NAMALWA (cell line): ENCODE data around the gene STK38.

ENCODE experiments used
- DNase-seq: peaks from one replicate; pipeline ENCODE4 v3.0.0-alpha.2; 2015; ENCODE audit warnings: low spot score

The STK38 gene

DNA sequence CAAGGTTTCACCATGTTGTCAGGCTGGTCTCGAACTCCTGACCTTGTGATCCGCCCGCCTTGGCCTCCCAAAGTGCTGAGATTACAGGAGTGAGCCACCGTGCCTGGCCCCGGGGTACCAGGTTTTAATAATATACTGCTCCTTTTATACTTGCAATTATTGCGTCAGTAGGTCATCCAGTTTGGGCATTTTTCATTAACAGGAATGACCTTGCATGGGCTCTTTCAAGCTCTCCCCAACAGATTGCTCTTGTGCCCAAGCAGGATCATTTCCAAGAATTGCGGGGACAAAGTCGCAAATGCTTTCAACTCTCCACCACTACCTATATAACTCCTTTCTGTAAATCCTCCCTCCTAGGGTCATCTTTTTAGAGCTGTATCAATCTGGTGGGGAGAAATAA lies 23.8 kb downstream of the STK38 start:
- no peak for DNase-seq

DNA sequence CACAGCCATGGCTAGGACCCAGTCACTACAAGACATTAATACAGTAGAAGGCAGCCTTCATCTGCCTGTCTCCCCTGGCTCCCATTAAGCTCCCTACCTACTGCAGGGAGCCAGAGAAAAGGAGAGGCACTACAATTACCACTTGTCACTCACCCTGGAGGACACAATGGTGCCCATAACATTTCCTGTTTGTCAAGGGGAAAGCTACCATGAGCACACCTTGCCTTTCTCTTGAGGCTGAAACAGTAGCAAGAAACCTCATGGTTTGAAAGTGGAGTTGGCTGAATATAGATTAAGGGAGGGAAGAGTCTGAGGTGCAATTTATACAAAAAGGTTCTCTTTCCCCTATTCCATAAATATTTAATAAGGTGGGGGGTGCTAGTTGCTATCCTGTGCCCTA lies 27.9 kb downstream of the STK38 start:
- no peak for DNase-seq

DNA sequence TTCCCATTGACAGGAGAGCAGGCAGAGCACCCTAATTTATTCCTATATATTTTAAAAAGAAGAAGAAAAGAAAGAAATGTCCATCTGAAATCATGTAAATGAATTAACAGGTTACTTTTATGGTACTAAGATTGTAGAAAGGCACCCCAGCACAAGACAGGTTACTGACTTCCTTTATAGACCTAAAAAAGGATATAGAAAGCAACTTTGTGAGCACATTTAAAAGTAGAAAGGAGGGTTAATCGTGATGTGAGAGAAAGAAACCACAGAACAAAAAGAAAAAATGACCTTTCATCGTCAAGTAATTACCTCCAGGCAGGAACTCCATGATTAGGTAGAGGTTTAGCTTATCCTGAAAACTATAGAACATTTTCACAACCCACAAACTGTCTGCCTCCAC lies 29.9 kb downstream of the STK38 start:
- DNase-seq: no peak

DNA sequence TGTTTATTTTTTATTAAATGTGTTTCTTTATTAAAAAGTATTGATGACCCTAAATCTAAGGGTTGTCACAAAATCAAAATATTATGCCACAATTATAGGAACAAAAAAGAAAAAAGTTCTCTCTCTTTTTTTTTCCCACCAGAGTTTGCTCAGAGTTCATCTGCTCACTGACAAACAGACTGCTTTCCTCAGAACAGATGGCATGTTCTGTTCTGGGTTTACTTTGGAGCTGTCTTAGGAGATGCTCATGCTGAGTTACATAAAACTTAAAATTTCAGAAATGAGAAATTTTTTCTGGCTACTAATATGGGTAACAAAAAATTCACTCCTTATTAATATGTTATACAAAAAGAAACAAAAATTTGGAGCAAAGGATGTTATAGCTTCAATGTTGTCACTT lies 30.3 kb downstream of the STK38 start:
- DNase-seq: no peak

DNA sequence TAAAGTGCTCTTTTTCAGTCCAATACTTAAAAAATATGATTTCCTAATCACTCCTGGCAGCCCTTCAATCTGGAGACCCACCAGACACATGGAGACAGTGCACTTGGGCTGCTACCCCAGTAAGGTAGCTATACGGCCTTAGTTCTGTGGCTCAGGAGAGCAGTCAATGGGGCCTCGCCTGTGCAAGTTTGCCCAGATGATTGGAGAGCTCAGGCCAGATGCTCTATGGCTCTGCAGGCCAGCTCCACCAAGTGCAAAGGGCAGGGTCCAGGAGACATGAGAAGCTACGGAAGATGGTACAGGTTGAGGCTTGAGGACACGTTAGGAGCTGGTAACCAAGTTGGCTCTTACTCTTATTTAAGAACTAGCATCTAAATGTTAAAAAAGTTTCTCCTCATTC lies 30.7 kb downstream of the STK38 start:
- no peak for DNase-seq

DNA sequence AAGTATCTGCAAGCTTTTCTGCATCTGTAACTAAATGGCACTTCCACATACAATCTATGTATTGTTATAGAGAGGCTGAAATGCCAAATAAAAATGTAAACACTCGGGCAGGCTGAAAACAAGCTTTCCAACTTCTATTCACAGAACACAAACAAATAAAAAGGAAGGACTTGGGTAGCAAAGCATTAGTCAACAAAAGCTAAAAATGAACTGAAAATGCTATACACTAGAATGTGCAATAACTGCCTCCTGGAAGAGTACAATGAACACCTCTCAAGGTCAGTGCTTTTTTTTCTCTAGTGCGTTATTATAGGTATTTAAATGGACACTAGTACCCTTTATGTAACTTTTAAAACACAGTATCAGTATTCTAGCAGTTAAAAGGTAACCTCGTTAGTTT lies 31.4 kb downstream of the STK38 start:
- no peak for DNase-seq

DNA sequence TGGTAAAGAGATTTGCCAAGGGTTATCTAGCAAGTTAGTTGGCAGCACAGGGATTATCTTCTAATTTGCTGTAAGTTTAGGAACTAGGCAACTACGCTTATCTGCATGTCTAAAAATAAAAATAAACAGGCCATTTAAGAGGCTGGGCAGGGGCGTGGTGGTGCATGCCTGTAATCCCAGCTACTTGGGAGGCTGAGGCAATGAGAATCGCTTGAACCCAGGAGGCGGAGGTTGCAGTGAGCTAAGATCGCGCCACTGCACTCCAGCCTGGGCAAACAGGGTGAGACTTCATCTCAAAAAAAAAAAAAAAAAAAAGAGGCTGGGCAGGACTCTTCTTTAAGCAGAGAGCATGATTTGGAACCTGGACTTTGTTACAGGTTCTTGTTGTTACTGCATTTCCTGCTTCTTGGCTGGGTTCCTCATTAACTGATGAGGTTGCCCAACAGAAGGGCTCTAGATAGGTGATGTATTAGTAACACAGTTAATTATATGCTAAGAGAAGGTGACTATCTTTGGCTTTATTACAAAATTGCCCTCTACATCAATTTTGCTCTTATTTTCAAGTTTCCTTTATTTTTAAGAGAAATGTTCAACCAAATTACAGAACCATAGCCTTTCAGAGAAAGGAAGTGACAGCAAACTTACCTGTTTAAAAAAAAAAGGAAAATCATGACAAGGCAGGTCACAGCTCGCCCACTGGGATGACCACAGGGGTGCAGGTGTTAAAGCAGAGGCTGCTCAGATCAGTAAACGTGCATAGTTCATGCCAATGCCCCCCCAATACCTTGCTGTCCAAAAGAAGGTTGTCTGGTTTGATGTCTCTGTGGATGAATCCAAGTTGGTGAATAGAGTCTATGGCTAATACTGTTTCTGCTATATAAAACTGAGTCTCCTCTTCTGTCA lies 32.5 kb downstream of the STK38 start:
- DNase-seq: no peak

DNA sequence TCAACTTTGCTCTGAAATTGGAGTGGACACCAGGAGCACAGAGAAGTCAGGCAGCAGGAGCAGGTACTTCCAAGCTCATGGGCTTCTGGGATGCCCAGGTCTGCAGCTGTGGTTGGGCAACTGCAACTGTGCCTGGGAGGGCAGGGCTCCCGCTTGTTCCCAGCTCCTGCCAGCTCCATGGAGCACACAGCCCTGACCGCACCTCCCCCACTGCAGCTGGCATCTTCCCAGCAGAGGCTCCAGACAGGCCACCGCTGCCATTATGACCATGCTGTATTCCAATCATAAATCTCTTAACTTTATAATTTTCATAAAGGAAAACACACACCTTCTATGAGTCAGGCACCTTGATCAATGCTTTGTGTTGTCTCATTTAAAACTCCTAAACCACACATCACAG lies 36.9 kb downstream of the STK38 start:
- DNase-seq: no peak

DNA sequence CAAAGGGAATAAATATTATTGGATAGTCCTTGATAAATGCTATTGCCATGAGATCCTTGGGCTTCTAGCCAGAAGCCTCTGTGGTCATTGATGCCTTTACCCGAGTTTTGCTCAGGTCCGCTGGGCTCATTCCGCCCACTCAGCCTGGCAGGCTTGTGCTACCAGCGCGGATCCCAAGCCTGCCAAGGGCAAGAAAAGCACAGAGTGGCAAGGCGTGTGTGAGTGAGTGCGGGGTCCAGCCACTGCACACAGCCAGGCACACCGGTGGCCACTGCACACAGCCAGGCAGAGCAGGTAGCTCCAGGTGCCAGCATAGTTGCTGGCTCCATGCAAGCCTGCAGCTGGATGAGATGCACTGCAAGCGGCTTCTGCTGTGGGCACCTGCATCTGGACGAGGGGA lies 38.7 kb downstream of the STK38 start:
- no peak for DNase-seq

DNA sequence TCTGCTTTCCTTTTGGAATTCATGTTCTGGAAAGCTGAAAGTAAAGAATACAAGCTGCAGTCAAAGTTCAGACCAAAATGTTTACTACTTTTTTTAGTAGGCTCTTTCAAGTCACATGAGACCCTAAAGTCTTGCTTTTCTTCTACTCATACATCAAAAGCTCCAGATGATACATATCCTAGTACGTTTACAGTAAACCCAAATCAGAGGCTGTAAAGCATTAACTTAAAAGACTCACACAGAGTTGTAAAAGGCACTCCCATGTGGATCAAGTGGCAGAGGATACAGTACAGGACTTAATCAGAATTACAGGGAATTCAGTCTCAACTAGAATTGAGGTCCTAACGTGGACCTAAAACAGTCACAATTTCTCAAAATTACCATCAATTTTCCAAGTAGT lies 40.7 kb downstream of the STK38 start:
- DNase-seq: no peak

DNA sequence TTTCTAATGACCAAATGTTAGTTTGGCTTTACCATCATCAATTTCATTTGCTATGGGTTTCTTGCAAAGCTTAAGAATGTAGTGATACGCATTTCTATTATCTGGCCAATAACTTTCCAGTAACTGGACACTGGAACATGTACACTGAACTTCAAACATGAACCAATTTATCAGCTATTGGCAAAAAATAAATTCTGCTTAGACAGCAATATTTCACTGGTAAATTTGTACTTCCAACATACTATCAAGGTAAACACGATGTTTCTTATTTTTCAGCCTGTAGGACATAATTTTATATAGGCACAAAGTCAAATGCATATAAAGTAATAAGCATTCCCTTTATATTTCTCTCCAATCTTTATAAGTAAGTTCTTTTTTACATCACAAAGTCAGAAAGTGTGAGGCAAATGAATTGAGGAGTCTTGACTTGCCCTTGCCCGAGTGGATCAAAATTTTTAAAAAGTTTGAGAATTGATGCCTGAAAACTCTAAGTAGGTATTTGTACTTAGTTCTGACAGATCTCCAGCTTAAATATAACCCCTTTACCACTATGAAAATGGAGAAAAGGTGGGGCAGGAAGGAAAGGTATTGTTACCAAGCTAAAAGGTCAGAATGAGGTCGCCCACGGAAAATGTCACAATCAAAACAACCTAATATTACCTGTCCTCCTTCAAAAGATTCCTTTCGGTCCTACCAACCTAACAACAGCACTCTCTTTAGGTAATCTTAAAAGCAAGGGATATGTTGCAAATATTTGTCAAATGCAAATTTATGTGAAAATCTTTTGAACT lies 41.3 kb downstream of the STK38 start:
- no peak for DNase-seq

DNA sequence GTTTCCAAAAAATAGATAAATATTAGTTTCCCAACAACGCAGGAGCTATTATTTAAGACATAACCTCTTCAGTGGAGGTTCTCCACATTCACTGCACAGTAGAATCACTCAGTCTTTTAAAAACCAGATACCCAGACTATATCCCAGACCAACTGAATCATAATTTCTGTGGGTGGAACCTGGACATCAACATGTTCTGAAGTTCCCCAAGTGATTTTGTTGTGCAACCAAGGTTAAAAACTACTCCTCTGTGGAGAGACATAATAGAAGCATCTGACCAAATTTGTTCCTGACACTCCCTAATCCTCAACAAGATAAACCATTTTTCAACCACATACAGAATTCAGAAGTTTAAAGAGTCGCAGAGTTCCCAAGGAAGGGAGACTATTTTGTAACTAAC lies 42.3 kb downstream of the STK38 start:
- no peak for DNase-seq

DNA sequence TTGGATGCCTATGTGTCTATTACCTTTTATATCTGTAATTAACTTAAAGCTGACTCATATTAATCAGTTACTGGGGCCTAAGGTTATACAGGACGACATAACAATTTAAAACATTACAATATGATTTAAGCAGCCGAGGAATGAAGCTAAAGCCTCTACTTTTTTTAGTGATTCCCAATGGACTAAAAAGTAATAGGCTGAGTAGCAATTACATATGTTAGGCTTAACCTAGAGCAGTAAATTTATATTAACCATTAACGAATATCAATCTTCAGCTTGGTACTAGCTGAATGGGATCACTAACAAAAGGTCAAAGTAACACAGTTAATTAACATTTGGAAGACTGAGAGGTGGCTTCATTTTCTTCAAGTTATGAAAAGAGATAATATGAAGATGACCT lies 43.1 kb downstream of the STK38 start:
- no peak for DNase-seq

DNA sequence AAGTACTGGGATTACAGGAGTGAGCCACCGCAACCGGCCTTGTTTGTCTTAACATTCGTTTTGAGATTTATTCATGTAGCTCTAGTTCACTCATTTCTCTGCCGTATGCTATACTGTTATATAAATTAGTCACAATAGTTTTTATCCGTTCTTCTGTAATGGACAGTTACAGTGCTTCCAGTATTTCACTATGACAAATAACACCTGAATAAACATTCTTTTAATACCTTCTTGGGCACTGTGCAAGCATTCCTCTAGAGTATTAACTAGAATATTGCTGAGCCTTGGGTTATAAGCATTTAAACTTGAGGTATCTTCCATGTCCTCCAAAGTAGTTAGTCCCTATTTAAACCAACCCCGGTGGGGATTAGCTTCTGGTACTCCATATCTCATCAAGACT lies 45.6 kb downstream of the STK38 start:
- no peak for DNase-seq

DNA sequence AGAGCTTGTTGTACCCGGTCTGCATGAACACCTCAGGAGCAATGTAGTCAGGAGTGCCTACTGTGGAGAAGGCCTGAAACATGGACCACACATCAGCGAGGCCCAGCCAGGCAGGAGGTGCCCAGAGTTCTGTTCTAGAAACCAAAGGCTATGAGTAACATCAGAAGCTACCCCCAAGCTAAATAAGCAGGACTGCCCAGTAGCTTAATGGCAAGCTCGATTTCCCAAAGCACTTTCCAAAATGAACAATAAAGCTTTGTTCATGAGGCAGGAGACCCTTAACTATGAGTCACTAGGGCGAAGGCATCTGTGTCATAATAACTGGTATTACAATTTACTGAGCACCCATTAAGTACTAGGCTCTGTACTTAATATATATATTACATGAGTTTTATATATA lies 47.4 kb downstream of the STK38 start:
- no peak for DNase-seq

DNA sequence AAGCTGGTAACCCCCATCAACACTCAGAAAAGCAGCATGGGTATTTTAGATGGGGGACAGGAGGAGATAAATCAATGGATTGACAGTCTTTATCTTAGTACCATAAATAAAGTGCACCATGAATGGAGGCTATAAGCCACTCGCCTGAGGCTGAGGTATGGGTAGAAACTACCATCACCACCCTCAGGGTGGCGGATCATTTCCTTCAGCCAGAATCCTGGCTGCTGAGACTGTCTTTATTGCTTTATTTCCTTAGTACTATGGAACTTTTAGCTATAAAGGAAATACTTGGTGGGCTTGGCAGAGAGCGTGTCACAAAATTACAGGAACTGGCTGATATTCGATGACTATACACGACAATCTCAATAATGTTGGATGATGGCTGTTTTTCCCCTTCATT lies 52.2 kb downstream of the STK38 start:
- DNase-seq: no peak

DNA sequence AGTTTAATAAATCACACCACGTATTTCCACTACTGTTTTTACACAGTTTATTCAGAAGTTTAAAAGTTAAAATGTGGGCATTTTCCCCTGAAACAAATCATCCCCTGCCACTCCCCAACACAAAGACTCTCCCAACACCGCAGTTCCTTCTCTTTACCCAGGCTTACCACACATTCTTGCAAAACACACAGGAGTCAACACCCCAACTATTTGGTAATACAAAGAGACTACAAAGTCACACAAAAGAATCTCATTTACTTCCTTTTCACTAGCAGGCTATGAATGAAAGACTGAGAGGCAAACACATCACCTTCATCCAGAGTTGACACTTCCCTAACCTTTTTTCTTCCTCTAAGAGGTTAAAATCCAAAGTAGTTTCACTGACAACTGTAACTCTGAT lies 53.4 kb downstream of the STK38 start:
- no peak for DNase-seq

DNA sequence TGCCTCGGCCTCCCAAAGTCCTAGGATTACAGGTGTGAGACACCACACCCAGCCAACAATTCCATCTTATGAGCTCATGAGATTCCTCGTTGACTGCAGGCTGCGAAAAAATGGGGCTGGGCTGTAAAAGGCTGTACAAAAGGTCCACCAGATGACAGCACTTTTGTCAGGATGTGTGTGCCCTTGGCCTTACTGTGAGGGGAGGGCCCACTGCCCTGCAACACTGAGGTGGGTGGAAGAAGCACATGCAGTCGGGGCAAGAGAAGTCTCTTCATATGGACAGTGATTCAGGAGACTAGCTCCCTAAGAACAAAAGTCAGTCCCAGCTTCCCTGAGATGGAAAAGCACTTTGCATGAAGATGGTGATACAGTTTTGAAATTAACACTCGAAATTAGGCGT lies 54.0 kb downstream of the STK38 start:
- no peak for DNase-seq

DNA sequence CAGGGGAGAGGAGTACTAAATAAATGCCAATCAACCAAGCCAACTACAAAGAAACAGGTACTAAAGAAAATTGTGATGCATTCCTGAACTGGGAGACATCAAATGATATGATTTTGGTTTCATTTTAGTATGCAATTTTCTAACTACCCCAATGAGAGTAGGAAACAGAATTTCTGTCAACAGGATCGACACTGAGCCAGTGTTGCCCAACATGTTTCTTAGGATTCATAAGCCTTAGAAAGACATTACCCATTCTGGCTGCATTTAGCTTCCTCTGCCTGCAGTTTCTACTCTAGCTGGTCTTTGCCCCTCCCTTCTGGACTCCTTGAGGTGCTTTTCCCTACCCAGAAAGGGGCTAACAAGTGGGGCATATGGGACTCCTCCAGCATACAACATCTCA lies 54.7 kb downstream of the STK38 start:
- DNase-seq: no peak

DNA sequence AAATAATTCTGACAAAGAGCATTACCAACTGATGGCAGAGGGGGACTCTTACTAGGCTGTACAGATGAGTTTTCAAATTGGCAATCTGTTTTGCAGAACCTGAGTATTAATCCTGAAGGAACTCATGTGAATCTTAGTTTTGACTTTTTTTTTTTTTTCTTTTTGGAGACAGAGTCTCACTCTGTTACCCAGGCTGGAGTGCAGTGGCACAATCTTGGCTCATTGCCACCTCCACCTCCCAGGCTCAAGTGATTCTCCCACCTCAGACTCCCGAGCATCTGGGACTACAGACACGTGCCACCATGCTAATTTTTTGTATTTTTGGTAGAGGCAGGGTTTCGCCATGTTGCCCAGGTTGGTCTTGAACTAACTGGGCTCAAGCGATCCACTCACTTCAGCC lies 55.2 kb downstream of the STK38 start:
- DNase-seq: no peak

DNA sequence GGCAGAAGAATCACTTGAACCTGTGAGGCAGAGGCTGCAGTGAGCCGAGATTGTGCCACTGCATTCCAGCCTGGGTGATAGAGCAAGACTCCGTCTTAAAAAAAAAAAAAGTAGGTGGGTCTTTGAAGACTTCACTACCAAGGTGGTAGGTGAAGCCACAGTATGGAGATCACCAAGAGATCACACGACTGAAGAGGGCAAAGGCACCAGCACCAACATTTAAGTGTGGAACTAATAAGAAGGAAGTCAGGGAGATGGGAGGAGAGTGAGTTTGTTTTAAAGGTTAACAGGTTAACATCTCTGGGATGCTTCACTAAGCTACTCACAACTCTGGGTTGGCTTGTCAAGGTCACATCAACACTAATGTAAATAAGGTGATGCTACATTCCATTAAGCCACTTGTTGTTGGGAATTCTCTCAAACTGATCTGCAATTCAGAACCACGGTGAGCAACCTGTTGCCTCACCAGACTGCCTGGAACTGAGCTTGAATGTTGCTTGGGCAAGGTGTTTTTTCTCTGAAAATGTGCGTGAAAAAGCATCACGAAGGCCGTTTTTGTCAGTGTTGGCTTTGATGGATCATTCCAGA lies 55.8 kb downstream of the STK38 start:
- DNase-seq: no peak

DNA sequence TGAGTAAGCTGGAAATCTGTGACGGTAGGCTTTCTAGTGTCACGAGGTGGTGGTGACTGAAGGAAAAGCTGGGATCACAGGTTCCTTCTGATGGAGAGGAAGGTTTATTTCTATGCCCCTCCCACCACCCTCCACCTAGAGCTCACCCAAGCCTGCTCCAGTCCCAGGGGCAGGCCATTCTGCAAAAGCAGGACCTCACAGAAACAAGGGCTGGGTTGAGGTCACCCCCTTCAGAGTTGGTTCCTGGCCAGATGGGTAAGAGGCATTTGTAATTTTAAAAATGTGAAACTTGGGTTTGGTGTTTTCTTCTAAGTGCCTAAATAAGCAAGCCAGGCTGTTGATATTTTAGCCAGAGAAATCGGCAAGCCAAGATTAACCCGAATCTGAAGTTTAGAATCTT lies 57.9 kb downstream of the STK38 start:
- no peak for DNase-seq

DNA sequence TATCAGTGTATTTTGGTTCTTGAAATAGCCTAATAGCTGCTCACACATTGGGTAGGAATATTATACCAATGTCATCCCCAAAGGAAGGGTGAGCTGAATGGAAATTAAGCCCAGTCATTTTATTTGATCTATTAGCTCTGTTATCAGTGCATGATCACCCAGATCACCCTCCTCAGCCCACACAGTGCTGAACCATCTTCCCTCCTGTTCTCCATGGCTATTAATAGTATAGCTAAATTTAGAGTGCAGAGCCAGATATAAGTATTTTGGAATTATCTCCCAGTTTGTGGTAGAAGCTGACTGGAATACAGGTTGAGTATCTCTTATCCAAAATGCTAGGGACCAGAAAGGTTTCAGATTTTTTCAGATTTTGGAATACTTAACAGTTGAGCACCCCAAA lies 59.1 kb downstream of the STK38 start:
- DNase-seq: no peak
